HepG2 (cell line): ENCODE measurements around the gene EARS2. TPM values are rescaled to one million over a fixed set of nuclear protein-coding genes. Genes with fewer than 3 reads are reported as not detected.

Experiments
- ATF5 ChIP-seq: sonication (generic); formaldehyde crosslinking; IDR thresholded peaks from 2 replicates; pipeline ENCODE4 v1.4.0; 2020; ENCODE audit warnings: mild to moderate bottlenecking, low read depth, missing genetic modification reagents
- HES4 ChIP-seq: sonication (generic); formaldehyde crosslinking; IDR thresholded peaks from 2 replicates; pipeline ENCODE4 v1.9.0; 2021; ENCODE audit warnings: mild to moderate bottlenecking, missing genetic modification reagents, borderline replicate concordance
- ISX ChIP-seq: sonication (generic); formaldehyde crosslinking; conservative IDR thresholded peaks from 2 replicates; pipeline ENCODE4 v1.5.0; 2020; ENCODE audit warnings: missing genetic modification reagents
- JUN ChIP-seq: sonication (generic); formaldehyde crosslinking; IDR thresholded peaks from 2 replicates; pipeline ENCODE4 v1.4.0; 2020; ENCODE audit warnings: mild to moderate bottlenecking, missing genetic modification reagents
- LRRFIP1 ChIP-seq: sonication (generic); formaldehyde crosslinking; conservative IDR thresholded peaks from 2 replicates; pipeline ENCODE4 v1.4.0; 2020; ENCODE audit warnings: missing genetic modification reagents
- NFE2L2 ChIP-seq: fragments of 150-350 bp; IDR thresholded peaks from 2 replicates; pipeline ENCODE4 v1.6.1; 2014; ENCODE audit warnings: low read length
- PHF8 ChIP-seq: sonication (generic); formaldehyde crosslinking; IDR thresholded peaks from 2 replicates; pipeline ENCODE4 v1.5.0; 2020; ENCODE audit warnings: missing genetic modification reagents
- PRDM15 ChIP-seq: sonication (generic); formaldehyde crosslinking; IDR thresholded peaks from 2 replicates; pipeline ENCODE4 v1.4.0; 2020; ENCODE audit warnings: missing genetic modification reagents
- RCOR2 ChIP-seq: IDR thresholded peaks from 2 replicates; pipeline ENCODE4 v1.6.1; 2016; ENCODE audit warnings: missing biosample characterization, missing genetic modification reagents
- SOX13 ChIP-seq, 3 experiments: fragments of 450-650 bp in 1 of 3; sonication (generic) in 1 of 3; formaldehyde crosslinking in 1 of 3; IDR thresholded peaks in 2 of 3; conservative IDR thresholded peaks in 1 of 3; 2 replicates each; pipeline versions ENCODE4 v1.5.0 to v1.6.1; 2016 to 2020; ENCODE audit warnings: antibody characterized with exemption in 1 of 3, mild to moderate bottlenecking in 1 of 3, missing compliant biosample characterization in 1 of 3, missing genetic modification reagents in 1 of 3, moderate library complexity in 1 of 3
- THRA ChIP-seq: sonication (generic); formaldehyde crosslinking; IDR thresholded peaks from 2 replicates; pipeline ENCODE4 v1.4.0; 2020; ENCODE audit warnings: missing genetic modification reagents, borderline replicate concordance
- ZBTB1 ChIP-seq: sonication (generic); formaldehyde crosslinking; IDR thresholded peaks from 2 replicates; pipeline ENCODE4 v1.4.0; 2020; ENCODE audit warnings: missing genetic modification reagents, borderline replicate concordance
- ZBTB38 ChIP-seq: sonication (generic); formaldehyde crosslinking; IDR thresholded peaks from 2 replicates; pipeline ENCODE4 v1.5.1; 2020; ENCODE audit warnings: mild to moderate bottlenecking, missing genetic modification reagents
- ZNF17 ChIP-seq: sonication (generic); formaldehyde crosslinking; IDR thresholded peaks from 2 replicates; pipeline ENCODE4 v1.5.0; 2020; ENCODE audit warnings: mild to moderate bottlenecking, missing genetic modification reagents
- ZNF263 ChIP-seq: sonication (generic); formaldehyde crosslinking; IDR thresholded peaks from 2 replicates; pipeline ENCODE4 v1.4.0; 2020; ENCODE audit warnings: missing genetic modification reagents
- ZNF30 ChIP-seq: sonication (generic); formaldehyde crosslinking; IDR thresholded peaks from 2 replicates; pipeline ENCODE4 v1.5.0; 2020; ENCODE audit warnings: mild to moderate bottlenecking, missing genetic modification reagents
- ZNF329 ChIP-seq: sonication (generic); formaldehyde crosslinking; IDR thresholded peaks from 2 replicates; pipeline ENCODE4 v1.9.0; 2021; ENCODE audit warnings: low read depth, mild to moderate bottlenecking, missing genetic modification reagents
- ZNF337 ChIP-seq: sonication (generic); formaldehyde crosslinking; IDR thresholded peaks from 2 replicates; pipeline ENCODE4 v1.5.1; 2020; ENCODE audit warnings: missing genetic modification reagents, low read depth, mild to moderate bottlenecking, borderline replicate concordance
- ZNF354B ChIP-seq: sonication (generic); formaldehyde crosslinking; IDR thresholded peaks from 2 replicates; pipeline ENCODE4 v1.8.0; 2022; ENCODE audit warnings: mild to moderate bottlenecking, missing genetic modification reagents
- ZNF777 ChIP-seq: sonication (generic); formaldehyde crosslinking; IDR thresholded peaks from 2 replicates; pipeline ENCODE4 v1.4.0; 2020; ENCODE audit warnings: missing genetic modification reagents
- ZSCAN29 ChIP-seq: sonication (generic); formaldehyde crosslinking; conservative IDR thresholded peaks from 2 replicates; pipeline ENCODE4 v1.4.0; 2020; ENCODE audit warnings: mild to moderate bottlenecking, missing genetic modification reagents
- polyA plus RNA-seq, 8 experiments: library from polyadenylated mRNA; depleted of rRNA in 3 of 8; stranded (reverse) in 7 of 8; unstranded in 1 of 8; fragments of >200 nt; fragmentation: Illumina TruSeq in 4 of 8; extraction: Trizol in 4 of 8; gene quantifications; 2 replicates each; pipeline versions ENCODE4 v1.2.1 to v1.2.3, GENCODE V29; 2011 to 2016; ENCODE audit warnings: low read depth in 4 of 8, missing spikeins in 1 of 8, mixed read lengths in 1 of 8; ENCODE audit not compliant: insufficient read depth in 1 of 8
- total RNA-seq, 5 experiments: library from RNA; depleted of rRNA; stranded (reverse); fragments of >200 nt; fragmentation: Illumina TruSeq; extraction: Trizol; gene quantifications; 2 replicates each; pipeline ENCODE4 v1.2.3, GENCODE V29; 2016; ENCODE audit warnings: low read depth in 1 of 5

The EARS2 gene
- total and polyA plus RNA-seq, 2 of the 13 experiments (the other 11 are each of a cell fraction or from before 2014, with no cell fraction given), result 49.4 to 80.4 TPM

GRCh38 chr16:23510164-23510914 lies 46.8 kb downstream of the EARS2 start, which contains the start of gene GGA2 (continued):
- TF ChIP-seq ZNF354B (CRISPR knock-in tag), result peak; percentile 94
- TF ChIP-seq NFE2L2, result no peak
- TF ChIP-seq LRRFIP1, result no peak; the same call in 1 of the 2 replicates
- TF ChIP-seq ZSCAN29, result peak; percentile 64; the same call in 1 of the 2 replicates
- TF ChIP-seq ZBTB38 (CRISPR knock-in tag), result peak; percentile 91
- no peak for TF ChIP-seq ZNF17 (CRISPR knock-in tag)
- TF ChIP-seq ZNF30 (CRISPR knock-in tag), result no peak
- peak; percentile 76; the same call in 1 of the 2 replicates for TF ChIP-seq JUN (CRISPR knock-in tag)
- TF ChIP-seq HES4 (CRISPR knock-in tag), result peak; percentile 99
- no peak for TF ChIP-seq ZBTB1 (CRISPR knock-in tag)
- peak; percentile 72; the same call in 1 of the 2 replicates for TF ChIP-seq THRA
- peak; percentile 92 for TF ChIP-seq PHF8 (CRISPR knock-in tag)
- TF ChIP-seq RCOR2 (CRISPR knock-in tag), result no peak
- TF ChIP-seq ATF5 (CRISPR knock-in tag), result peak; percentile 92
- TF ChIP-seq ZNF329, result peak; percentile 94
- TF ChIP-seq ISX (CRISPR knock-in tag), result peak; percentile 94; the same call in 1 of the 2 replicates
- peak; percentile 80 for TF ChIP-seq ZNF263 (CRISPR knock-in tag)
- TF ChIP-seq SOX13 (IDR thresholded peaks at IDR 0.05), result no peak
- TF ChIP-seq SOX13 (CRISPR knock-in tag; conservative IDR thresholded peaks at IDR 0.05 in 1 of 2, IDR thresholded peaks at IDR 0.05 in 1 of 2), result peak in 1 of 2 experiments; percentile 56; a peak in 1 of 4 replicates
- TF ChIP-seq PRDM15, result peak; percentile 79; the same call in 1 of the 2 replicates
- no peak for TF ChIP-seq ZNF337 (CRISPR knock-in tag)
- peak; percentile 89 for TF ChIP-seq ZNF777 (CRISPR knock-in tag)
